HG03565 (cell line): ENCODE measurements around the gene MS4A6E.
"Not testable (repeated sequence)": the region's sequence is repeated elsewhere in the genome, so short reads cannot be mapped to it uniquely, and the experiment has no call there.

ENCODE experiments used
- ATAC-seq: cut with Tn5 transposase; IDR thresholded peaks from one replicate; pipeline ENCODE4 v1.9.1; 2021; ENCODE audit warnings: mild to moderate bottlenecking, moderate library complexity; ENCODE audit not compliant: unreplicated experiment

Gene MS4A6E

GRCh38 chr11:60326955-60327354 lies at the start of gene MS4A6E:
Gene MS4A6E (plus strand): TSS chr11:60327255. CDS start chr11:60334896, 7,641 bp downstream.
- ATAC-seq, result no peak

- ATAC-seq, result no peak
Observed at GRCh38 chr11:60280412-60280811, 46.6 kb upstream of the MS4A6E start, which contains the start of gene MS4A4A. Gene MS4A4A (plus strand): TSS chr11:60280666. CDS start chr11:60280676, 10 bp downstream.

GRCh38 chr11:60281485-60281884 lies 45.6 kb upstream of the MS4A6E start:
- ATAC-seq, result no peak

- no peak for ATAC-seq
Observed at GRCh38 chr11:60282286-60282685, 44.8 kb upstream of the MS4A6E start.

- ATAC-seq, result not testable (repeated sequence)
Observed at GRCh38 chr11:60285411-60286126, 41.5 kb upstream of the MS4A6E start.

- no peak for ATAC-seq
Observed at GRCh38 chr11:60288531-60288930, 38.5 kb upstream of the MS4A6E start.

- ATAC-seq, result no peak
Observed at GRCh38 chr11:60292145-60292544, 34.9 kb upstream of the MS4A6E start.

- ATAC-seq, result no peak
Observed at GRCh38 chr11:60301178-60301577, 25.9 kb upstream of the MS4A6E start.

- ATAC-seq, result not testable (repeated sequence)
Observed at GRCh38 chr11:60301884-60302283, 25.2 kb upstream of the MS4A6E start.

GRCh38 chr11:60303661-60304060 lies 23.4 kb upstream of the MS4A6E start:
- no peak for ATAC-seq

- ATAC-seq, result no peak
Observed at GRCh38 chr11:60305906-60306619, 21.0 kb upstream of the MS4A6E start.

GRCh38 chr11:60307507-60308195 lies 19.4 kb upstream of the MS4A6E start:
- ATAC-seq, result no peak

GRCh38 chr11:60310407-60310998 lies 16.6 kb upstream of the MS4A6E start:
- ATAC-seq, result peak; percentile 75

- ATAC-seq, result no peak
Observed at GRCh38 chr11:60314635-60315321, 12.3 kb upstream of the MS4A6E start.

GRCh38 chr11:60315871-60316270 lies 11.2 kb upstream of the MS4A6E start:
- no peak for ATAC-seq

- no peak for ATAC-seq
Observed at GRCh38 chr11:60316317-60316716, 10.7 kb upstream of the MS4A6E start.

- no peak for ATAC-seq
Observed at GRCh38 chr11:60318726-60319125, 8.3 kb upstream of the MS4A6E start.

GRCh38 chr11:60321051-60321450 lies 6.0 kb upstream of the MS4A6E start:
- no peak for ATAC-seq

- ATAC-seq, result no peak
Observed at GRCh38 chr11:60328460-60328859, 1.4 kb downstream of the MS4A6E start.

GRCh38 chr11:60332846-60333245 lies 5.8 kb downstream of the MS4A6E start:
- ATAC-seq, result no peak
